Brain microvascular endothelial cell (primary cell): ENCODE results near the gene SNX10.

Experiments
- DNase-seq: peaks from one replicate; pipeline ENCODE4 v3.0.0-alpha.2; 2020
- H3K27ac ChIP-seq: fragments of 250-450 bp; sonication (Bioruptor Pico); 2 replicates; pipeline ENCODE4 v1.5.1; 2020; ENCODE audit warnings: mild to moderate bottlenecking, moderate library complexity
- H3K27me3 ChIP-seq: fragments of 250-450 bp; sonication (Bioruptor Pico); replicated peaks from 2 replicates; pipeline ENCODE4 v1.5.1; 2020; ENCODE audit warnings: mild to moderate bottlenecking
- H3K36me3 ChIP-seq: fragments of 250-450 bp; sonication (Bioruptor Pico); replicated peaks from 2 replicates; pipeline ENCODE4 v1.5.1; 2020; ENCODE audit warnings: mild to moderate bottlenecking
- H3K4me3 ChIP-seq: 2 replicates; pipeline ENCODE4 v1.5.1; 2011; ENCODE audit warnings: low read depth, mild to moderate bottlenecking, control low read depth, low read length, moderate library complexity
- CTCF ChIP-seq: IDR thresholded peaks from 2 replicates; pipeline ENCODE4 v1.5.1; 2011; ENCODE audit warnings: low read depth, mild to moderate bottlenecking, moderate library complexity, low read length, control low read depth, inconsistent platforms; ENCODE audit errors: missing control alignments
- in situ Hi-C: cut with HindIII; loops from 2 replicates; pipeline ENCODE4 v1.10.0; 2017; ENCODE audit warnings: low sequenced_read_pairs, low pct_ligation_motif_present

The SNX10 gene

GRCh38 chr7:26343837-26344236, 52.2 kb downstream of the SNX10 start:
- TF ChIP-seq CTCF = no peak
- in situ Hi-C loops = no loop called here

GRCh38 chr7:26345202-26345601, 53.5 kb downstream of the SNX10 start:
- TF ChIP-seq CTCF = no peak
- Histone ChIP-seq H3K4me3 (no peak overlapping the region), H3K27me3 (no peaks in the 10 kb centered on the region), H3K36me3 (no peaks in the 10 kb centered on the region), H3K27ac (no peak overlapping the region)
- in situ Hi-C loops = no loop called here
- no peak for DNase-seq

More at GRCh38 chr7:26343837-26344236, 52.2 kb downstream of the SNX10 start:
- Histone ChIP-seq H3K4me3 (no peak overlapping the region), H3K27me3 (no peaks in the 10 kb centered on the region), H3K27ac (no peak overlapping the region), H3K36me3 (no peaks in the 10 kb centered on the region)
- DNase-seq = no peak

DNA sequence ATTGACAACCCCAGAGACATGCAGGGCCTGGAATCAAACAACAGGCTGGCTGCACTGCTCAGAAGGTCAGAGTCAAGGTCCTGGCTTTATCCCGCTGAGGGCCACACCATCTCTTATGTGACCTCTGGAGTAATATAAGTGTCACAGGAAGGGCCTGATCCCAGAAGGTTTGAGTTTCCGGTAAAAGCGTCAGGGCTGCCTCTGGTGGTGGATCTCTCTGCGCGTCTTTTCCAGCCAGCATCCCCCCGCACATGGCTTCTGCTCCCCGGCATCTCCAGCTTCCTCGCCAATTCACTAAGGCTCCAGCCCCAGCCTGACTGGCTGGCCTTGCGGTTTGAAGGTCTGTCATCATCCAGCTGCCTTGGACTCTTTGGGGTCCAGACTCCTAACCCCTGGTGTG, 54.2 kb downstream of the SNX10 start:
- Histone ChIP-seq H3K36me3 (no peaks in the 10 kb centered on the region), H3K27ac (no peak overlapping the region), H3K4me3 (no peak overlapping the region), H3K27me3 (no peaks in the 10 kb centered on the region)
- in situ Hi-C loops = no loop called here
- TF ChIP-seq CTCF = no peak
- no peak for DNase-seq

- peak; percentile 12 for DNase-seq
- no peak for TF ChIP-seq CTCF
- Histone ChIP-seq H3K27ac (no peak overlapping the region), H3K4me3 (no peak overlapping the region), H3K36me3 (no peaks in the 10 kb centered on the region), H3K27me3 (no peaks in the 10 kb centered on the region)
- in situ Hi-C loops = no loop called here
These were observed 55.0 kb downstream of the SNX10 start for GRCh38 chr7:26346611-26347203.

DNA sequence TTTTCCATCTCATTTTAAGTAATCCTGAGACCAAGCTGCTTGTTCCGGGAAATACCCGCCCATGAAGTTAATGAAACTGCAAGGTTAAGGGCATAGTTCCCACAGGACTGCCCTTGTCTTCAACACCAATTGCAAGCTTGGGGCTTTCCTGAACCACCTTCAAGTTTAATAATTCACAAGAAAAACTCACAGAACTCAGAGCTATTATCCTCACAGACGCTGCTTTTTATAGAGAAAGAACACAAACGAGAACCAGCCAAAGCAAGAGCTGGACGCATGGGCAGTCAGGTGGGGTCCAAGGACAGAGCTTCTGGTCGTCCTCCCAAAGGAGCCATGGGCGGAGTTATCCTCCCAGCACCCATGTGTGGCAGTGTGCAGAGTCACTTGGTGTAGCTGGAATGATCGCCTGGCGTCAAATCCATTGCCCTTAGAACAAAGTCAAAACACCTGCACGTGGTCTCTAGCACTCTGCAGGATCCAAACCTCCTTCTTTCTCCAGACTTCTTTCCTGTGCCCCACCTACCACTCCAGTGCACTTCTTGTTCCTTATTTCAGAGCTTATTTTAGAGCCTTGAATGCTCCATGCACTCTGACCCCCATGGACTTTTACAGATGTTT, 56.7 kb downstream of the SNX10 start:
- in situ Hi-C loops = no loop called here
- TF ChIP-seq CTCF = no peak

More for the DNA sequence above, 56.7 kb downstream of the SNX10 start:
- H3K4me3 ChIP-seq = no peak overlapping the region
- DNase-seq = no peak
- H3K36me3 ChIP-seq = no peaks in the 10 kb centered on the region
- H3K27ac ChIP-seq = no peak overlapping the region
- H3K27me3 ChIP-seq = no peaks in the 10 kb centered on the region
